ENCODE data around the gene GRHPR.
"Not testable (repeated sequence)": the region's sequence is repeated elsewhere in the genome, so short reads cannot be mapped to it uniquely, and the experiment has no call there.

GRHPR gene

GRCh38 chr9:37422289-37423104 is at the start of gene GRHPR:
Gene GRHPR, plus strand, starts transcription at chr9:37422696. Its CDS starts 55 bp downstream, at chr9:37422751.
- DNase-seq: peak; percentile 83

- no peak for DNase-seq
These were observed 49.7 kb upstream of the GRHPR start for GRCh38 chr9:37372839-37373238.

GRCh38 chr9:37373621-37374020 is 48.9 kb upstream of the GRHPR start:
- DNase-seq: no peak

GRCh38 chr9:37374892-37375291 is 47.6 kb upstream of the GRHPR start:
- DNase-seq: peak; percentile 78

DNA sequence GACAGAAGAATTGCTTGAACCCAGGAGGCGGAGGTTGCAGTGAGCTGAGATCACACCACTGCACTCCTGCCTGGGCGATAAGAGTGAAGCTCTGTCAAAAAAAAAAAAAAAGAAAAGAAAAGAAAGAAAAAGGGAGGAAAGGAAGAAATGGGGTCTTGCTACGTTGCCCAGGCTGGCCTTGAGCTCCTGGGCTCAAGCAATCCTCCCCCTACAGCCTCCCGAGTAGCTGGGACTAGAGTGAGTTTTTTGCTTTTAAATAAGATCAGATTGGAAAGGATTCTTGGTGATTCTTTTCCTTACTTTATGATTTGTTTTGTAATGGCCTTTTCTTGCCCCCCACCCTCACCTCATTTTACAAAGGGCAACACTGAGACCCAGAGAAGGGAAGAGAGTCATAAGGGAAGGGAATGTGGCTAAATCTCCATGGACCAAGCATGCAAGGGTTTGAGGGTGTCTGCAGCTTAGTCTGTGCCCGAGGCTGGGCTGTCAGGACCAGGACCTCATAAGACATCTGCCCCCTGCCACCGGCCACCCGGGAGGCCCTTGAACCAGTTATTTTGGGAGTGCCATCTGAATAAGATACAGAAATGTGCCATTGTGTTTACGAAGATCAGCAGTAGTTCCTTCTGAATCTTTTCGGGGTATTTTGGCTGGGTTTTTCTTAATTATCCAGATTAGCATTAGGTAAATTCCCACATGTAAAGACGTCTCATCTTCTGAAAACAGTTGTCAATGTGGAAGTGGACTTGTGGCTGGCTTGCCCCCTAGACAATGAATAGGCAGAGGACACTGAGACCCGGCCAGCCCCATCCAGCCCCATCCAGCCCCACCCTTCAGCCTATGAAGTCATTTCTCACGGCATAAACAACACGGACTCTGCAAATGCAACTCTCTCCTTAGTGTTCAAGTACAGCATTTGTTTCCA is 44.5 kb upstream of the GRHPR start:
- no peak for DNase-seq

DNA sequence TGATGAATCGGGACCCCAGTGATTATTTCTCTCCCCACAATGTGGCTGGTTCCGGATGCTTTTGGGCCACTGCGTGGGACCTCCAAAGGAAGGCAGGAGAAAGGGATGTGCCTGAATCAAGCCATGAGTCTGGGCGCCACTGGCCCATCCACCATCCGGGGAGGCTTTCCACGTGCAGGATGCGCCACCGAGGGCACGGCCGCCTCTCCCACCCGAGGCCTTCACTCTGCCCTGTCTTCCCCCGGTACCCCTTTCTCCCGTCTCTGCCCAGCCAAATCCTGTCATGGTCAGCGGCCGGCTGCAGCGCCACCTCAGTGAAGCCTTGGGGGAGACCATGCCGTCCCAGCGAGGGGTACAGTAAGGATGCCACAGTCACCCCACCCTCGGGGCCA is 43.9 kb upstream of the GRHPR start:
- DNase-seq: no peak

DNA sequence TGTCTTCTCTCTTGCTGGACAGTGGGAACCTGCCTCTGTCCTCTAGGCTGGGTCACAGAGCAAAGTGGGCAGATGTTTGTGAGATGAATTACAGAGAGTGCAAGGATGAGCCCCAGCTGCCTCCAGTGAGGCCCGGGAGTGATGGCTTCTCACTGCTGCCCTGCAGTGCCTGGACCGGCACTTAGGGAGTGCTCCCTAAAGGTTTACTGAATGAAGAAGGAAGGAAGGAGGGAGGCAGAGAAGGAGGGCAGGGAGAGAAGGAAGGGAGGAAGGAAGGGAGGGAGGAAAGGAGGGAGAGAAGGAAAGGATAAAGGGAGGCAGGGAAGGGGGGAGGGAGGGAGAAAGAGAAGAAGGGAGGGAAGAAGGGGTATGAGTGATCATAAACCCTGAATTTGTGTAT is 42.7 kb upstream of the GRHPR start:
- DNase-seq: no peak

DNA sequence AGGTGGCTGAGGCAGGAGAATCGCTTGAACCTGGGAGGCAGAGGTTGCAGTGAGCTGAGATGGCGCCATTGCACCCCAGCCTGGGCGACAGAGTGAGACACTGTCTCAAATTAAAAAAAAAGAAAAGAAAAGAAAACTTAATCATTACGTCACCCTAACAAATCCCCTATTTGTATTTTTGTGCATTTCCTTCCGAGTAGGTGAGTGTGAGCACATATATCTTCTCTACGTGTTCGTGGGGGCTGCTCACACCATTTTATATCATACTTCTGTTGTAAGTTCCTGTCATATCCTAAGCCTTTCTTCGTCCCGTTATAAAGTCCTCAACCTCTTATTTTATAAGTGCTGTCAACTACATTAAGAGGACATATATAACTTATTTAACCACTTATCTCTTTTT is 41.9 kb upstream of the GRHPR start:
- DNase-seq: no peak

GRCh38 chr9:37381094-37381741 is 41.3 kb upstream of the GRHPR start:
- no peak for DNase-seq

- no peak for DNase-seq
These were observed 40.1 kb upstream of the GRHPR start for GRCh38 chr9:37382161-37382981.

DNA sequence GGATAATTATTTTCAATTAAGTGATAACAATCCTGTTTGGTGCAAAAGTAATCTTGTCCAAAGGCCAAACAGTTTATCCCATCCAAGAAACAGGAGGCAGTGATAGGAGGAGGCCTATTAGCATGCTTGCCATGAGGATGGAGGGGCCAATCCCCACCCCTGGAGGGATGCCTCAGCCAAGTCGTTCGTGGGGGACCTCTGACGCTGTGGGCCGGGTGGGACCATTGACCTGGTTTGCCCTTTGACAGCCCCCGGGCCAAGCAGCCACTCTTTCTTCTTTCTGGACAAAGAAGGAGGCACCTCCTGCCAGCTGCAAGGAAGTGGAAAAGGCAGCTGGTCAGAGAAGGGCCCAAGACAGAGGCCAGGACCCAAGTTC is 39.5 kb upstream of the GRHPR start:
- no peak for DNase-seq

GRCh38 chr9:37383393-37383792 is 39.1 kb upstream of the GRHPR start:
- no peak for DNase-seq

- DNase-seq: no peak
These were observed 38.4 kb upstream of the GRHPR start for GRCh38 chr9:37383876-37384746.

GRCh38 chr9:37385286-37385685 is 37.2 kb upstream of the GRHPR start:
- no peak for DNase-seq

DNA sequence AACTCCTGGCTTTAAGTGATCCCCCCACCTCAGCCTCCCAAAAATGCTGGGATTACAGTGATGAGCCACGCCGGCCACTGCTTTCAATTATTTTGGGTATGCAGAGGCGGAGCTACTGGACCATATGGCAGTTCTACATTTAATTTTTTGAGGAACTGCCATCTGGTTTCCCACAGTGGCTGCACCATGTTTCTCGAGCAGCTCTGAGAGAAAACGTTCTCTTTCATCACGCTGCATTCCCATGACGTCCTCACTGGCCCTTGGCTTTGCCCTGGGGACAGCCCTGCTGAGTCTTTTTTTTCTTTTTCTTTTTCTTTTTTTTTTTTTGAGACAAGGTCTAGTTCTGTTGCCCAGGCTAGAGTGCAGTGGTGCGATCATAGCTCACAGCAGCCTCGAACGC is 35.5 kb upstream of the GRHPR start:
- DNase-seq: peak; percentile 43

- peak; percentile 50 for DNase-seq
These were observed 31.7 kb upstream of the GRHPR start for GRCh38 chr9:37390759-37391158.

GRCh38 chr9:37392272-37392671 is 30.2 kb upstream of the GRHPR start:
- DNase-seq: no peak

GRCh38 chr9:37395229-37395628 is 27.3 kb upstream of the GRHPR start:
- DNase-seq: no peak

DNA sequence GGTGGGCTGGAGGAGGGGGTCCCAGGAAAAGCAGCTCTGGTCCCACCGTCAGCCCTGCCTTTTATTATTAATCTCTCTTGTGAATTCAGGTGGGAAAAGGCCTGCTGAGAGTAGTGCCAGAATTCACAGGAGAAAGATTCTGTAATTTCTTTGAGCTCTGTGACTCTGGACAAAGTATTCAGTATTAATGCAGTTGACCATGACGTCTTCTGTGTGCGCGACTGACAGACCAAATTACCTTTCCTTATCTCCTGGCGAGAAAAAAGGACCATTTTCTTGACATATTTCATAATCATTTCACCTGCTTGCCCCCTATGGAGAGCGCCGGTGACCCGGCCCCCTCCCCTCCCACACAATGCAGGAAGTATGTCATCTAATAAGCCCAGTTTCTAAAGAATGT is 26.8 kb upstream of the GRHPR start:
- no peak for DNase-seq

GRCh38 chr9:37397948-37398347 is 24.5 kb upstream of the GRHPR start:
- not testable (repeated sequence) for DNase-seq

- no peak for DNase-seq
These were observed 24.0 kb upstream of the GRHPR start for GRCh38 chr9:37398464-37399025.
